Measurements from ENCODE around the gene LDLRAD4. TPM values are rescaled to one million over a fixed set of nuclear protein-coding genes. Genes with fewer than 3 reads are reported as not detected.

LDLRAD4 gene
- 10 to 100 TPM; 28.4 to 30.1 TPM for total RNA-seq

GRCh38 chr18:13218368-13218991 lies at the start of gene LDLRAD4:
Gene LDLRAD4 (plus strand): TSS chr18:13218760.
- intact Hi-C loops (cut with micrococcal nuclease) = loop anchor here (5.0 to 10.0 kb wide), 5 partner anchors 246 to 594 kb away; partner anchors contain the start of genes FAM210A and RNMT
- CTCF ChIA-PET = interaction anchor here (1.0 to 4.7 kb wide), 4 partner anchors 158 to 342 kb away, joined by 3 to 59 read pairs (median 4); no protein-coding TSS in a partner anchor
- Mint-ChIP-seq H3K27ac (no peak within 1 kb of the TSS), H3K9me3 (no peaks in the 10 kb centered on the region), H3K36me3 (no peaks in the 10 kb centered on the region), H3K27me3 (peaks cover 35% of the 10 kb centered on the region), H3K4me1 (ENCODE audit: low read depth) (peaks cover 19% of the 10 kb centered on the region), H3K4me3 (peak within 1 kb of the TSS; percentile 71)
- POLR2A ChIA-PET = interaction anchor here (1.0 to 1.4 kb wide), 3 partner anchors 47 to 284 kb away, joined by 3 to 4 read pairs (median 4); no protein-coding TSS in a partner anchor
- DNase-seq = peak; percentile 52

GRCh38 chr18:13173578-13174145 lies 44.9 kb upstream of the LDLRAD4 start:
- CTCF ChIA-PET = interaction anchor here (2.5 kb wide), 1 partner anchor 14 kb away, joined by 16 read pairs; no protein-coding TSS in a partner anchor
- intact Hi-C loops (cut with micrococcal nuclease) = no loop called here
- Mint-ChIP-seq H3K27ac (no peak overlapping the region), H3K27me3 (peaks cover 3% of the 10 kb centered on the region), H3K9me3 (no peaks in the 10 kb centered on the region), H3K4me3 (no peak overlapping the region), H3K36me3 (no peaks in the 10 kb centered on the region), H3K4me1 (ENCODE audit: low read depth) (peaks cover 20% of the 10 kb centered on the region)
- DNase-seq = no peak
- POLR2A ChIA-PET = no interaction called here

- POLR2A ChIA-PET = no interaction called here
- H3K36me3 Mint-ChIP-seq = no peaks in the 10 kb centered on the region
Measured at GRCh38 chr18:13175266-13175665, 43.3 kb upstream of the LDLRAD4 start.

GRCh38 chr18:13175754-13176210 lies 42.8 kb upstream of the LDLRAD4 start:
- intact Hi-C loops (cut with micrococcal nuclease) = no loop called here
- Mint-ChIP-seq H3K4me1 (ENCODE audit: low read depth) (peaks cover 32% of the 10 kb centered on the region), H3K27ac (no peak overlapping the region), H3K4me3 (no peak overlapping the region), H3K27me3 (peaks cover 4% of the 10 kb centered on the region), H3K9me3 (no peaks in the 10 kb centered on the region), H3K36me3 (no peaks in the 10 kb centered on the region)
- CTCF ChIA-PET = no interaction called here
- peak; percentile 52 for DNase-seq
- POLR2A ChIA-PET = no interaction called here

More at GRCh38 chr18:13175266-13175665, 43.3 kb upstream of the LDLRAD4 start:
- Mint-ChIP-seq H3K27me3 (peaks cover 5% of the 10 kb centered on the region), H3K4me3 (no peak overlapping the region), H3K9me3 (no peaks in the 10 kb centered on the region), H3K4me1 (ENCODE audit: low read depth) (peaks cover 32% of the 10 kb centered on the region), H3K27ac (no peak overlapping the region)
- no peak for DNase-seq
- intact Hi-C loops (cut with micrococcal nuclease) = no loop called here
- CTCF ChIA-PET = no interaction called here

- Mint-ChIP-seq H3K9me3 (no peaks in the 10 kb centered on the region), H3K36me3 (no peaks in the 10 kb centered on the region), H3K4me3 (no peak overlapping the region), H3K4me1 (ENCODE audit: low read depth) (peaks cover 32% of the 10 kb centered on the region), H3K27ac (no peak overlapping the region), H3K27me3 (peaks cover 11% of the 10 kb centered on the region)
- intact Hi-C loops (cut with micrococcal nuclease) = no loop called here
- ChIA-PET POLR2A (no interaction called here), CTCF (no interaction called here)
- DNase-seq = no peak
Measured at GRCh38 chr18:13176847-13177246, 41.7 kb upstream of the LDLRAD4 start.

GRCh38 chr18:13178197-13178596 lies 40.4 kb upstream of the LDLRAD4 start:
- intact Hi-C loops (cut with micrococcal nuclease) = no loop called here
- no peaks in the 10 kb centered on the region for H3K36me3 Mint-ChIP-seq
- no peak overlapping the region for H3K27ac Mint-ChIP-seq
- H3K4me1 Mint-ChIP-seq (ENCODE audit: low read depth) = peaks cover 32% of the 10 kb centered on the region
- no peaks in the 10 kb centered on the region for H3K9me3 Mint-ChIP-seq
- ChIA-PET POLR2A (no interaction called here), CTCF (interaction anchor here (0.6 to 3.4 kb wide), 3 partner anchors 19 to 787 kb away, joined by 3 to 17 read pairs (median 8); no protein-coding TSS in a partner anchor)
- DNase-seq = no peak
- no peak overlapping the region for H3K4me3 Mint-ChIP-seq
- H3K27me3 Mint-ChIP-seq = peaks cover 11% of the 10 kb centered on the region

- peak; percentile 45 for DNase-seq
- no peaks in the 10 kb centered on the region for H3K36me3 Mint-ChIP-seq
- intact Hi-C loops (cut with micrococcal nuclease) = no loop called here
- H3K4me1 Mint-ChIP-seq (ENCODE audit: low read depth) = peaks cover 32% of the 10 kb centered on the region
- POLR2A ChIA-PET = no interaction called here
- no peaks in the 10 kb centered on the region for H3K9me3 Mint-ChIP-seq
- no peak overlapping the region for H3K27ac Mint-ChIP-seq
- peaks cover 11% of the 10 kb centered on the region for H3K27me3 Mint-ChIP-seq
- H3K4me3 Mint-ChIP-seq = no peak overlapping the region
- CTCF ChIA-PET = interaction anchor here (0.6 to 3.4 kb wide), 3 partner anchors 19 to 788 kb away, joined by 3 to 17 read pairs (median 8); no protein-coding TSS in a partner anchor
Measured at GRCh38 chr18:13178976-13179375, 39.6 kb upstream of the LDLRAD4 start.

- Mint-ChIP-seq H3K27me3 (peaks cover 11% of the 10 kb centered on the region), H3K9me3 (no peaks in the 10 kb centered on the region), H3K4me1 (ENCODE audit: low read depth) (peaks cover 32% of the 10 kb centered on the region), H3K36me3 (no peaks in the 10 kb centered on the region), H3K4me3 (no peak overlapping the region), H3K27ac (no peak overlapping the region)
- POLR2A ChIA-PET = interaction anchor here (1.0 kb wide), 1 partner anchor 42 kb away, joined by 3 read pairs; no protein-coding TSS in a partner anchor
- CTCF ChIA-PET = interaction anchor here (1.5 to 3.4 kb wide), 3 partner anchors 10 to 36 kb away, joined by 4 to 17 read pairs (median 8); no protein-coding TSS in a partner anchor
- peak; percentile 44 for DNase-seq
- intact Hi-C loops (cut with micrococcal nuclease) = no loop called here
Measured at GRCh38 chr18:13179566-13180113, 38.9 kb upstream of the LDLRAD4 start.

GRCh38 chr18:13180614-13181375 lies 37.8 kb upstream of the LDLRAD4 start:
- CTCF ChIA-PET = interaction anchor here (1.5 to 3.4 kb wide), 2 partner anchors 8 to 21 kb away, joined by 4 to 17 read pairs; no protein-coding TSS in a partner anchor
- no peak overlapping the region for H3K27ac Mint-ChIP-seq
- H3K4me1 Mint-ChIP-seq (ENCODE audit: low read depth) = peaks cover 27% of the 10 kb centered on the region
- intact Hi-C loops (cut with micrococcal nuclease) = no loop called here
- H3K9me3 Mint-ChIP-seq = no peaks in the 10 kb centered on the region
- H3K27me3 Mint-ChIP-seq = peaks cover 11% of the 10 kb centered on the region
- H3K4me3 Mint-ChIP-seq = no peak overlapping the region
- POLR2A ChIA-PET = no interaction called here
- no peaks in the 10 kb centered on the region for H3K36me3 Mint-ChIP-seq
- DNase-seq = no peak

- peaks cover 11% of the 10 kb centered on the region for H3K27me3 Mint-ChIP-seq
- no peak overlapping the region for H3K27ac Mint-ChIP-seq
- no peak for DNase-seq
- intact Hi-C loops (cut with micrococcal nuclease) = no loop called here
- POLR2A ChIA-PET = no interaction called here
- peaks cover 18% of the 10 kb centered on the region for H3K4me1 Mint-ChIP-seq (ENCODE audit: low read depth)
- CTCF ChIA-PET = no interaction called here
- H3K9me3 Mint-ChIP-seq = no peaks in the 10 kb centered on the region
- H3K4me3 Mint-ChIP-seq = no peak overlapping the region
- no peaks in the 10 kb centered on the region for H3K36me3 Mint-ChIP-seq
Measured at GRCh38 chr18:13181765-13182164, 36.8 kb upstream of the LDLRAD4 start.

GRCh38 chr18:13183359-13183758 lies 35.2 kb upstream of the LDLRAD4 start:
- POLR2A ChIA-PET = no interaction called here
- no peaks in the 10 kb centered on the region for H3K9me3 Mint-ChIP-seq
- no peaks in the 10 kb centered on the region for H3K36me3 Mint-ChIP-seq
- CTCF ChIA-PET = interaction anchor here (1.1 kb wide), 1 partner anchor 24 kb away, joined by 3 read pairs; no protein-coding TSS in a partner anchor
- H3K27me3 Mint-ChIP-seq = peaks cover 11% of the 10 kb centered on the region
- no peak overlapping the region for H3K4me3 Mint-ChIP-seq
- peaks cover 15% of the 10 kb centered on the region for H3K4me1 Mint-ChIP-seq (ENCODE audit: low read depth)
- H3K27ac Mint-ChIP-seq = no peak overlapping the region
- intact Hi-C loops (cut with micrococcal nuclease) = no loop called here
- DNase-seq = no peak

- POLR2A ChIA-PET = no interaction called here
- peaks cover 11% of the 10 kb centered on the region for H3K27me3 Mint-ChIP-seq
- H3K36me3 Mint-ChIP-seq = no peaks in the 10 kb centered on the region
- DNase-seq = no peak
- H3K27ac Mint-ChIP-seq = no peak overlapping the region
- CTCF ChIA-PET = interaction anchor here (1.1 kb wide), 1 partner anchor 24 kb away, joined by 3 read pairs; no protein-coding TSS in a partner anchor
- peaks cover 11% of the 10 kb centered on the region for H3K4me1 Mint-ChIP-seq (ENCODE audit: low read depth)
- H3K9me3 Mint-ChIP-seq = no peaks in the 10 kb centered on the region
- intact Hi-C loops (cut with micrococcal nuclease) = no loop called here
- H3K4me3 Mint-ChIP-seq = no peak overlapping the region
Measured at GRCh38 chr18:13183790-13184189, 34.8 kb upstream of the LDLRAD4 start.
